GM12864 (cell line): ENCODE results near the gene KCNQ5.

Source experiments
- DNase-seq: peaks from one replicate; pipeline ENCODE4 v3.0.0-alpha.2; 2011; ENCODE audit warnings: low read depth
- H3K4me3 ChIP-seq: 2 replicates; pipeline ENCODE4 v1.5.1; 2011; ENCODE audit warnings: mild to moderate bottlenecking, low read depth, low read length, control low read depth
- TF ChIP-seq, protein P1 (sequence below): IDR thresholded peaks from 2 replicates; pipeline ENCODE4 v1.5.1; 2011; ENCODE audit warnings: low read depth, mild to moderate bottlenecking, moderate library complexity, low read length, control low read depth, inconsistent platforms; ENCODE audit errors: missing control alignments

The KCNQ5 gene

DNA sequence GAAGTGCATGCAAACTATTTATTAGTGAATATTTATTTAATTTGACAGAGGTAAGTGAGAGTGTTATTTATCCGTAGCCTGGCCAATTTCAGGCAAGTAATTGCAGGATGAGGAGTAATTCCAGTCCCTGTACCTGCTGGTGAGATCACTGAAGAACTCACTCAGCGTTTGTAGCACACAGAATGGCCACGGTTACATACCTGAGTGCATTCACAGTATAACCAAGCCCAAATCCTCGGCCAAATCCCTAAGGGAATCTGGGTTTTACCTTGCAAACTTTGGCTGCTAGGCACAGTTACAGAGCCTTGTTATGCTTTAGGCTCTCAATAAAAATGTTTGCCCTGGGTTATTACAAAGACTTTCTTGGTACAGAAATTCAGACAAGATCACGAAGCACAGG is 93.3 kb downstream of the KCNQ5 start:
- H3K4me3 ChIP-seq: no peak overlapping the region
- DNase-seq: no peak
- TF ChIP-seq, protein P1, sequence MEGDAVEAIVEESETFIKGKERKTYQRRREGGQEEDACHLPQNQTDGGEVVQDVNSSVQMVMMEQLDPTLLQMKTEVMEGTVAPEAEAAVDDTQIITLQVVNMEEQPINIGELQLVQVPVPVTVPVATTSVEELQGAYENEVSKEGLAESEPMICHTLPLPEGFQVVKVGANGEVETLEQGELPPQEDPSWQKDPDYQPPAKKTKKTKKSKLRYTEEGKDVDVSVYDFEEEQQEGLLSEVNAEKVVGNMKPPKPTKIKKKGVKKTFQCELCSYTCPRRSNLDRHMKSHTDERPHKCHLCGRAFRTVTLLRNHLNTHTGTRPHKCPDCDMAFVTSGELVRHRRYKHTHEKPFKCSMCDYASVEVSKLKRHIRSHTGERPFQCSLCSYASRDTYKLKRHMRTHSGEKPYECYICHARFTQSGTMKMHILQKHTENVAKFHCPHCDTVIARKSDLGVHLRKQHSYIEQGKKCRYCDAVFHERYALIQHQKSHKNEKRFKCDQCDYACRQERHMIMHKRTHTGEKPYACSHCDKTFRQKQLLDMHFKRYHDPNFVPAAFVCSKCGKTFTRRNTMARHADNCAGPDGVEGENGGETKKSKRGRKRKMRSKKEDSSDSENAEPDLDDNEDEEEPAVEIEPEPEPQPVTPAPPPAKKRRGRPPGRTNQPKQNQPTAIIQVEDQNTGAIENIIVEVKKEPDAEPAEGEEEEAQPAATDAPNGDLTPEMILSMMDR: no peak

DNA sequence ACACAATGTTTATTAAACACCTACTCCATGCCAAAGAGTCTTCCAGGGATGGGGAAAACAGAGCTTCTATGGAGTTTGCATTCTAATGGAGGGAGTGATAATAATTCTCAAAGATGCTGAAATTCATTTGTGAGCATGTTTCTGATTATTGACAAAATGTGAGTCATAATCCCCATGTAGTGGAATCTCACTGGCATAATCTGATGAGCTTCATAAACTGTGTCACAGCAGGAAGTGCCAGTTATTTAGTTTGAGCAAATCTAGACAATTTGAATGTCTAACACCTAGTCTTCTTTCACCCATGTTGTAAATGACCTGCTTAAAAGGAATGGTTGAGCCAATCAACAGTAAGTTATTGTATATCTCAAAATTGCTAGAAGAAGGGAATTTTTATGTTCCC is 95.1 kb downstream of the KCNQ5 start:
- DNase-seq: no peak
- H3K4me3 ChIP-seq: no peak overlapping the region
- TF ChIP-seq, protein P1: no peak

GRCh38 chr6:72720464-72720863 is 98.6 kb downstream of the KCNQ5 start:
- DNase-seq: no peak
- TF ChIP-seq, protein P1: no peak
- no peak overlapping the region for H3K4me3 ChIP-seq

- DNase-seq: no peak
- TF ChIP-seq, protein P1: no peak
- no peak overlapping the region for H3K4me3 ChIP-seq
These were observed 99.5 kb downstream of the KCNQ5 start for GRCh38 chr6:72721346-72721745.

DNA sequence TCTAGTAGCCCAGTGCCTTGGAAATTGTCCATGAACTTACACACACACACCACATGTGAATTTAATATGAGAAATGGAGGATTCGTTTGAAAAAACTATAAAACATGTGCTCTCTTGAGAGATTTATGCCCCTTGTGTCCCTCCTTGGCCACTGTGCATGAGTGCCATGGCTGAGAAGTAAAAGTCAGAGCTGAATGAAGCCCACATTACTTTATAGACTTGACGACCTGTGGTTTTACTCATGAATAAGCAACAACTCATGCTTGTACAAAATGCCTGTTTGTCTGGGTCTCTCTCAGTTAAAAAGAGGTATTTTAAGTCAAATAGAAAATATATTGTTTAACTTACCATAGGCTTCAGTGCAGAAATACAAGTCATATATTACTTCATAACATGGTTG is 102.7 kb downstream of the KCNQ5 start:
- no peak overlapping the region for H3K4me3 ChIP-seq
- DNase-seq: no peak
- TF ChIP-seq, protein P1: no peak

DNA sequence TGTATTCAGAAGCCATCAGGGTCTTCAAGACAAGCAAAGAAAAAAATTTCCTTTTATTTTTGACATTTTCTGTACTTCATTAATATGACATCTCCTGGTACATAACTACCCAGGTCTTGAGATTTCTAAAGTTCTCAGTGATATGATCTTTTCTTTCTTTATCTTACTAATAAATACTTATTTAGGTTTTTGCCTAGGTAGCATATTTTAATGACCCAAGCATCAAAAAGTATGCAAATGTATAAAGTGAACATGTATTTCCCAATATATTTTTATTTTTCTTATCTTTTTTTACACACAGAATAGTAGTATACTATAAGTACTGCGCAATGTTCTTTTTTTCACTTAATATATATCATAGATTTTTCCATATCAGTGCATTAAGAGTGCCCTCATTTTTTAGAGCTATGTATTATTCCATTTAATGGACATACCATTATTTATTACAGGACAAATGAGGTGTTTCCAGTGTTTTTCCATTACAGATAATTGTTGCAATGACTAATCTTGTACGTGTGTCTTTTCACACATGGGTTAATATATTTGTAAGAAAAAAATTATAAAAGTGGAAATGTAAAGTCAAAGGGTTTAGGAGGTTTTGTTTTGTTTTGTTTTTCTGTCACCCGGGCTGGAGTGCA is 107.0 kb downstream of the KCNQ5 start:
- no peak for DNase-seq
- H3K4me3 ChIP-seq: no peak overlapping the region
- TF ChIP-seq, protein P1: no peak

DNA sequence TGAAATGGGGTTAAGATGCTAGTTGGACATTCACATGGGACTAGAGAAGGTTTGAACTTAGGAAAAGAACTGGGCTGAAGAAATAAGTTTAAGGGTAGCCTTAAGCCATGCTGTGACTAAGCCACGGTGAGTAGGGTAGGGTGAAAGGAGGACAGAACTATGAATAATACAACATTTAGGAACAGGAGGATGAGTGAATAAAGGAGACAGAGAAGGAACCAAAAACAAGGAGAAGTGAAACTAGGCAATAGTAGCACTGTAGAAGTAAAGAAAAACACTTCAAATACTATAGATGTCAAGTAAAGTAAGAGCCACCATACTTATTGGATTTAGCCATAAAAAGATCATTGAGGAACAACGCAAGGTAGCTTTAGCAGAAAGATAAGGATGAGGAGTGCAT is 111.2 kb downstream of the KCNQ5 start:
- TF ChIP-seq, protein P1: no peak
- DNase-seq: no peak
- H3K4me3 ChIP-seq: no peak overlapping the region
